NCI-H1436 treated with DMSO at 0.1 percent for 48 hours (cell line): ENCODE results near the gene FOXM1.
"Not testable (repeated sequence)": the region's sequence is repeated elsewhere in the genome, so short reads cannot be mapped to it uniquely, and the experiment has no call there.

Experiments
- DNase-seq: peaks from one replicate; lab custom pipeline; 2025; lab: John Stamatoyannopoulos, UW

Gene FOXM1

DNA sequence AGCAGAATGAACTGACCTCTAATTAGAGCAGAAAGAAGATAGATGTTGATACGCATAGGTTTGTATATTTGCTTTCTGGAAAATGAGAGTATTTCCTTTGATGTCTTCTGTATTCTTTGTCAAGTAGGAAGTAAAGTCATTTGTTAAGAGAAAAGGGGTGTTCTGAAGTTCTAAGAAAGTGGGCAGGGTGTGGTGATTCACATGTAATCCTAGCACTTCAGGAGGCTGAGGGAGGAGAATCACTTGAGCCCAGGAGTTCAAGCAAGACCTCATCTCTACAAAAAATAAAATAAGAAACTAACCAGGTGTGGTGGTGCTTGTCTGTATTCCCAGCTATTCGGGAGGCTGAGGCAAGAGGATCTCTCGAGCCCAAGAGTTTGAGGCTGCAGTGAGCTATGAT is 2.9 kb upstream of the FOXM1 start:
- DNase-seq: no peak

DNA sequence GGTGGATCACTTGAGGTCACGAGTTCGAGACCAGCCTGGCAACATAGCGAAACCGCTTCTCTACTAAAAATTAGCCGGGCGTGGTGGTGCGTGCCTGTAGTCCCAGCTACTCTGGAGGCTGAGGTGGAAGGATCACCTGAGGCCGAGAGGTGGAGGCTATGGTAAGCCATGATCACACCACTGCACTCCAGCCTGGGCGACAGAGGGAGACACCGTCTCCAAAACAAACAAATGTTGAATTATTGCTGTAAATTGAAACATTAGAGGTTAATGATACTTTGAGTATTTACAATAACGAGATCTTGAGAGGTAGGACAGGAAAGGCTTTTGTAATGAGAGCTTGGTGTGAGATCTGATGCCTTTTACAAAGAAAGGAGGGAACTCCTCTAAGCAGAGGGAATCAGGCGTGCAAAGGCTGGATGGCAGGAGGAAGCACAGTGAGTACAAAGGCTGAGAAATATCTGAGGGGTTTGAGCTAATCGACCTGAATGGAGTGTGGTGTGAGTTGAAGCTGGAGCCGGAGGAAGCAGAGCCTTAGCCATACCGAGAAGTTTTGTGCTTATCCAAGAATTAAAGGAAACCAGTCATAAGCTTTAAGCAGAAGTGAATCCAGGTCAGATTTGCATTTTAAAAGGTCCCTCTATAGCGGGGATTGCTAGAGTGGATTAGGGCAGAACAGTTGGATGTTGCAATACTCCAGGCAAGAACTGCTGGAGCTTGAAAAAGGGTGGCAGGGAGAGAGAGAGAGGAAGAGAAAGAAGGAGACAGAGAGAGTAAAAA is 1.2 kb upstream of the FOXM1 start:
- peak; percentile 74 for DNase-seq

DNA sequence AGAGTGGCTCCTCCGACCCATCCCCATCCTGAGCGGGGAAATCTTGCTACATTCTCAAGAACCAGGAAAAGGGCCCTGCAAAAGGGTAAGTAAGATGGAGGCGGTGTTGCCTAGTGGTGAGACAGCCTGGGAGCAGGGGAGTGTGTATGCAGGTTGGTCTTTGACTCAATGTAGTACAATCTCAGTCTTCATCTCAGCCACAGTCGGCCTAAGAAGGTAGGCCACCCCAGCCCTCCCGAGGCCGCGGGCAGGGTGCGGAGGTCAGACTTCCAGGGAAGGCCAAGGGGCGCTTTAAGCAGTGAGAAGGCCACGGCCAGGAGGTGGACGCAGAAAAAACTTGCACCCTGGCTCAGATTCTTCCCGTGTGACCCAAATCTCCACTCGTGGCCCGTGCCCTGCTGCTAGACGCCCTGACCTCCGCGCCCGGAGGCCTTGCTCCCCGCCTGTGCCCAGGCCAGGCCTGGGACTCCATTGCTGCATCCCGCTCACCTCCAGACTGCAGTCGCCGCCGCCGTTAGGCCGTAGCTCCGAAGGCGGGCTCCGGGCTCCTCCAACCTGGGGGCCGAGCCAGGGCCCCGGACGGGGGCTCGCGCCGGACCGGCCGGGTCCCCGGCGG is 435 bp downstream of the FOXM1 start:
- no peak for DNase-seq

DNA sequence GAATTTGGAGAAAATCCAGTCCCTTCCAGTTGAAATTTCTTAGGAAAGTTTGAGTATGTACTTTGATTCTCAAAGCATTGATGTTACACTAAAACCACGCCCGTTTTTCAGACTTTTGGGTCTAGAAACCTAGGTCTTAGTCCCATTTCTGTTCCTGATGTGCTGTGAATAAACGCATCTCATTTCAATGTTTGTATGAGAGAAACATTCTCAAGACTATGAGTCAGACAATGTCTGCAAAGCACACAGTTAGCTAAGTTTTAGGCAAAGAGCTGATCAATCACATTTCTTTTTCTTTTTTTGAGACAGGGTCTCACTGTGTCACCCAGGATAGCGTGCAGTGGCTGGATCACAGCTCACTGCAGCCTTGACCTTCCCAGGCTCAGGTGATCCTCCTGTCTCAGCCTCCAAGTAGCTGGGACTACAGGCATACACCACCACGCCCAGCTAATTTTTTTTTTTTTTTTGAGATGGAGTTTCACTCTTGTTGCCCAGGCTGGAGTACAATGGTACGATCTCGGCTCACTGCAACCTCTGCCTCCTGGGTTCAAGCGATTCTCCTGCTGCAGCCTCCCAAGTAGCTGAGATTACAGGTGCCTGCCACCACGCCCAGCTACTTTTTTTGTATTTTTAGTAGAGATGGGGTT is 7.9 kb downstream of the FOXM1 start:
- DNase-seq: not testable (repeated sequence)

DNA sequence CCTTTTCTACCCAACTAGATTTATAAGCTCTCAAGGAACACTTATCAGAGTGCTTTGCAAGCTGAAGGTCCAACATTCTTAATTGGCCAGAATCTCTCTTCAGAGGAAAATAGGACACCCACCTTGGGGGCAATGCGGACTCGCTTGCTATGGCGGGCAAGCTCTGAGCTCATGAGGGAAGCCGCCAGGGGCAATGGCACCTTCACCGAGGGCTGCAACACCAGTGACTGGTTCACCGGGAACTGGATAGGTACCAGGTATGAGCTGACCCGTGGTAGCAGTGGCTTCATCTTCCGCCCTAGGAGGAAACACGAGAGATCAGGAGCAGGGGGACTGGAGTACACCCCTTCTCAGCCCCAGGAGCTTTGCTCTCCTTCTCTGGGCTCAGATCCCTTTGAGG is 12.8 kb downstream of the FOXM1 start:
- DNase-seq: no peak

DNA sequence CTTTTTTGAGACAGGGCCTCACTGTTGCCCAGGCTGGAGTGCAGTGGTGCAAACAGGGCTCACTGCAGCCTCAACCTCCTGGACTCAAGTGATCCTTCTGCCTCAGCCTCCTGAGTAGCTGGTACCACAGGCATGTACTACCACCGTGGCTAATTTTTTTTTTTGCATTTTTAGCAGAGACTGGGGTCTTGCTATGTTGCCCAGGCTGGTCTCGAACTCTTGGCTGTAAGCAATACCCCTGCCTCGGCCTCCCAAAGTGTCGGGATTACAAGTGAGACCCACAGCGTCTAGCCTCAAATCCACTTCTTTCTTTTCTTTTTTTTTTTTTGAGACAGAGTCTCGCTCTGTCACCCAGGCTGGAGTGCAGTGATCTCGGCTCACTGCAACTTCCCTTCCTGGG is 13.6 kb downstream of the FOXM1 start:
- not testable (repeated sequence) for DNase-seq

DNA sequence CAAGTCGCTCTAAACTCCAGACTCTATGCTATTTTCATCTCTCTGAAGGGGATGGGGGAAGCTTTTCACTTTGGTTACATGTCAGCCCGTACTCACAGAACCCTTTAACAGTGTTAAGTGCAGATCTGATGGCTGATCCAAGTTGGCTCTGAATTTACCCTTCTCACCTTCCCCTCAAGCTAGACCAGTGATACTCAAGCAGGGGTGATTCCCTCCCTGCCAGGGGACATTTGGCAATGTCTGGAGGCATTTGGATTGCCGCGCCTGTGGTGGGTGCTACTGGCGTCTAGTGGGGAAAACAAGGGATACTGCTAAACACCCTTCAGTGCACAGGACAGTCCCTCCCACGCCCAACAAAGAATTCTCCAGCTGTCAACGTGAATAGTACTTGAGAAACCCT is 14.1 kb downstream of the FOXM1 start:
- DNase-seq: no peak

DNA sequence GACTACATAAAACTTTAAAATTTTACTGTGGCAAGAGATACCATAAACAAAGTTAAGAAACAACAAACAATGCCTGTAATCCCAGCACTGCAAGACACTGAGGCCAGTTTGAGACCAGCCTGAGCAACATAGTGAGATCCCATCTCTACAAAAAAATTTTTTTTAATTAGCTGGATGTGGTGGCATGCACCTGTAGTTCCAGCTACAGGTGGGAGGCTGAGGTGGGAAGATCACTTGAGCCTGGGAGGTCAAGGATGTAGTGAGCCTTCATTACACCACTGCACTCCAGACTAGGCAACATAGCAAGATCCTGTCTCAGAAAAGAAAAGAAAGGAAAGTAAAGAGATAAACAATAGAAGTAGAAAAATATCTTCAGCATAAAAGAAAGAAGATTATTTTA is 16.8 kb downstream of the FOXM1 start:
- no peak for DNase-seq

DNA sequence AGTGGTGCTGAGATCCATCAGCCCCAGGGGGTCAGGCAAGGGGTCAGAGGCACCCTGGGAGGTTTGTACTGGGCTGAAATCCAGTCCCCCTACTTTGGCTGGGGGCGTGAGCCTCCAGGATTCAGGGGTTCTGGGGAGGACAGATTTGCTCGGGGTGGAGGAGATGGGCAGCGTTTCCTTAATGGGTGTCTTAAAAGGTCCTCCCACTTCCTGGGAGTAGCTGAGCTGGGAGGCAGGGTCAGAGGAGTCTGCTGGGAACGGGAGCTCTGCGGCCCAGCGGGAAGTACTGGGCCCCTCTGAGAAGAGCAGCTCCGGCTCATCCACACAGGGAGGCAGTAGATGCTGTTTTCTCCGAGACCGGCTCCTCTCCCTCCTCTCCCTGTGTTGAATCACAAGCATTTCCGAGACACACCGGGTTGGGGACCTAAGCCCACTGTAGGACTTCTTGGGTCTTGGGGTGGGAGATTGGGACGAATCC is 18.0 kb downstream of the FOXM1 start:
- DNase-seq: no peak

DNA sequence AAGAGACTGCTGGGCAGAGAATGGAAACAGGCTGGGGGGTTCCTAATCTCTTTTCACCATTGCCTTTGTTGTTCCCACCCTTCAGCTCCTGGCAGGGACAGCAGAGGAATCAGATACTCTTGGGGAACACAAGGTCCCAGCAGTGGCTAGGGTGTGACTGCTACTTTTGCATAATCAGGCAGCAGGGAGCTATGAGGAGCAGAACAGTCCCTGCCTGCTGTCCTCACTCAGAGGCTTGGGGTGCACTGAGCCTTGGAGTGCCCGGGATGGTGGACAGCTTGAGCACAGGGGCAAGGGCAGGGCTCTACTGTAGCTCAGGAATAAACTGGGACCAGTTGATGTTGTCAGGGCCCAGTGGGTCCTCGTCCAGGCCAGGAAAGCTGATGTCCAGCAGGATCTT is 18.6 kb downstream of the FOXM1 start:
- DNase-seq: no peak

DNA sequence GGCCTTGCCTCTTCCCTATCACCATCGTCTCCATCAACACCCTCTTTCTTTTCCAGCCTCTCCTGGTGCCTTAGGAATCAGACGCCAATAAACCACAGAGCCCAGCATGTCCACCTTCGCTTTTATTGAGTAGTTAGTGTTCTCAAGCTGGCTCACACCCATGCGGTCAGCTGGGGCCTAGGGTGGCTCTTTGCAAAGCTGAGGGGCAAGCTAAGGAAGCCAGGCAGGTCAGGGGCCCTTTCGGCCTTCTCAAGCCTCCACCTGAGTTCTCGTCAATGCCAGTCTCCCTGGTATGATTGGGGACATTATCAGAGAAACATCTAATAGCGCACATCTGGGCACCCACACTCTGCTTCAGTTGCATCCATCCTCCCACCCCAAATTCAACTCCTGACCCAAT is 19.4 kb downstream of the FOXM1 start:
- DNase-seq: no peak

DNA sequence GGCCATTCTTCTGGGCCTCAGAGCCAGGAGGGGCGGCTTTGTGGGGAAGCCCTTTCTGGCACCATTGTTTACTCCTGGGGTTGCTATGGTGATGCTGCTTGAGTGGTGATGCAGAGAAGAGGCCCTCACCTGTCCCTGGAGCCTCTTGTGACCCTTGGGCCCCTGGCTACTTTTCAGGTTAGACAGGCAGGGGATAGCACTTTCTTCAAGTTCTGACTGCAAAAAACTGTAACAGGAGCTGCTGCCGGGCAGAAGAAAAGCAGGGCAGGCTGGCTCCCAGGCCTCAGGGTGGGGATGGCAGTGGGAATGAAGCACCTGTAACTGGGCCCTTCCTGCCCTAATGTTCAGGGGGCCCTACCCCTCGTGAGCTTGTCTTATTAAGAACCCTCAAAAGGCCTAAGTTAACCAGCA is 19.9 kb downstream of the FOXM1 start, which contains the start of gene TEX52:
Gene TEX52 (minus strand): TSS at position 19 of the 411 bp plus-strand sequence. CDS start 13 bp downstream, at position 6.
- no peak for DNase-seq

DNA sequence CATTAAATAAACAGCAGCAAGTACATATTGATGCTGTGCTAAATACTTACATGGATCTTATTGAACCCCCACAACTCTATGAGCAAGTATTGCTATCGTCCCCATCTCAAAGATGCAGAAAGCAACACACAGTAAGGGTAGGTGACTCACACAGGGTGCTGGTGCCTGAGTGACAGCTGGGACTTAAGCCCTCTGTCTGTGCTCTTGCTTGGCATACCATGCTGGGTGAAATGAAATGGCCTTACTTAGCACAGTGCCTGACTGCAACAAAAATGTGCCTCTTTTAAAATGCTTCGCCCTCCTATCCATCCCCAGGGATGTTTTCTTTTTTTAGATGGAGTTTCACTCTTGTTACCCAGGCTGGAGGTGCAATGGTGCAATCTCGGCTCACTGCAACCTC is 20.9 kb downstream of the FOXM1 start:
- DNase-seq: no peak

DNA sequence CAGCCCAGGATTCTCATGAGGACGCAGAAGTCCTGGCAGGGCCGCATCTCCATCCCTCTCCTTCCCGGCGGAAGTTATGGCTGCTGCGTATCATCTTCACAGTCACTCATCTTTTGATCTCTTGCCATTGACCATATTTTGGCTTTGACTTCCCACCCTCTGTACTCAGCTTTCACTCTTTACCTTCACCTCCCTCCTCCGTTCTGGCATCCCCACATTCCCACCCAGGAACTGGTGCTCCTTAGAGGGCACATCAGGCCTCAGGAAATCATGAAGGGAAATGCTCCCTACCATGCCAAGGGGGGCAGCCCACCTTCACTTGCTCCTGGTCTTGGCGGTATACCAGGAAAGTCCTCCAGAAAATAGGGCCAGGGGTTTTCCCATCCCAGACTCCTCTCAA is 21.4 kb downstream of the FOXM1 start:
- no peak for DNase-seq

DNA sequence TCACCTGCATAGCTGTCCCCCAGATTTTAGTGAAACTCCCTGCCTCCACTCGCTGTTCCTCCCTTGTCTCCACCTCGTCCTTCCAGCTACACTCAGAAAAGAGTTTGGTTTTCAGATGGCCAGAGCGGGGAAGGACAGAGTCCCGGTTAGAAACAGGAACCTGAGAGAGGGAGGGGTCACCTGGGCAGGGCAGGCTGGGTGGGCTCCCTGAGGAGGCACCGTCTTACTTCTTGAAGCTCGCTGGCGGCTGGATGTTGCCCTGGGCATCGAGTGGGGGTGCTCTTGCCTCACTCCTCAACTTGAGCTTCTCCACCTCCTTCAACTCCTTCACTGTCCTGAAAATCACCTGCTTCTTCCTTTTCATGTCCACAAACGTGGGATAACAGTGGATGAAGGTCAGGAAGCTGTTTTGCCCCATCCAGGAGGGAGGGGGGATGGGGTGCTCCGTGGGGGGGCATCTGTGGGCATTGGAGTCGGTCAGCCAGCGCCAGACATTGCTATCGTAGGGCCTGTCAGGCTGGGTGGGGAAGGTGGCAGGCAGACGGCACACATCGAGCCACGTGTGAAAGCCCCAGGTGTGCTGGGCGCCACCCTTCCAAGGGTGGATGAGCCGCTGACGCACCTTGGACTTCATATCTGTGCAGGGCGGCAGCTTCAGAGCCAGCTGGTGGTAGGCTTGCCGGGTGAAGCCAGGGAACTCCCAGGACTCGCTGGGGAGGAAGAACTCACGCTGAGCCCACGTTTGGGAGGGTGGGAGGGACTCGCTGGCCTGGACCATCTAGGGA is 22.1 kb downstream of the FOXM1 start:
- DNase-seq: no peak

DNA sequence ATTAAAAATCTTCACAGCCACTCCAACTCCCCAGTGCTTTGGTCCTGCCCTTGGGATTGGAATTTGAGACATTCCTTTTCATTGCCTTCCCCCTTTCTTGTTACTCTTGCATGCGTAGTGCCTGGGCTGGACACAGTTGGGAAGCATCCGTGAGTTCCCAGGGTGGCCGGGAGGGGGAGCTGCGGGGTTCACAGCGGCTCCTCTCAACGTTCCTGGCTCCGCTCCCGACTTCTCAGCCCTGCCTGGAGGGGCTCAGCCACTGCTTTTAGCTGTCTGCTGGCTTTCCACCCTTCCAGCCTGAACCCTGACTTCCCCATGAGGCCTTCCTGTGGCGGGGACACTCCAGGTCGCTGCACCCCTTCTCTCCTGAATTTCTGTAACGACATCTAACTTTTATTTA is 23.3 kb downstream of the FOXM1 start:
- no peak for DNase-seq

DNA sequence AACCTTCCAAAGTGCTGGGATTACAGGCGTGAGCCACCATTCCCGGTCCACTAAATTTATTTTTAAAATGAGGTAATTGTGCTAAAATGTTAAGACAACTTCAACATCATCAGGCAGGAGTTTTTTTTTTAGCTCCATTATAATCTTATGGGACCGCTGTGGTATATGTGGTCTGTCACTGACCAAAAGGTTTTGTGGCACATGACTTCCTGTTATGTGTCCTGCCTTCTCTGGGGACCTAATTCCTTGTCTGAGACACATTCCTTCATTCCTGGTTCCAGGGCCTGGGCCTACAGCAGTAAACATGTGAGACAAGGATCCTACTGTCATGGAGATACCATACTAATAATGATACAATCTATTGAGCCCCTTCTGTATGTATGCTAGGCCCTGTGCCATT is 25.0 kb downstream of the FOXM1 start:
- no peak for DNase-seq

DNA sequence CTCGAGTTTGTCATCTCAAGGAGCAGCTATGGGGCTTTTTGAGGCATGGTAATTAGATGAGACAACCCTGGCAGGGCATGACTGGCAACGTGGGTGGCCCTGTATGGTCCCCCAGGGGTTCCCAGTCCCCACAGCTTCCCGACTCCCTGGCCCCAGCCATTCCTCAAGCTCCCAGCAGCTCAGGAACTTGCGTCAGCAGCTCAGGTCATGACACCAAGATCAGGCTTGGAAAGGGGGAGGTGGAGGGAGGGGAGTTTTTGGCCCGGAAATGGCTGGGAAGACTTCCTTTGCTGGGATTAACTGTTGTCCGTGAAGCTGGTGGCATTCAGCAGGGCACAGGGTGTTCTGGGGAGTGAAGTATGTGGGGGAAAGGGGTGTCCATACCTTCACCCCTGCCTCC is 31.7 kb downstream of the FOXM1 start:
- no peak for DNase-seq

DNA sequence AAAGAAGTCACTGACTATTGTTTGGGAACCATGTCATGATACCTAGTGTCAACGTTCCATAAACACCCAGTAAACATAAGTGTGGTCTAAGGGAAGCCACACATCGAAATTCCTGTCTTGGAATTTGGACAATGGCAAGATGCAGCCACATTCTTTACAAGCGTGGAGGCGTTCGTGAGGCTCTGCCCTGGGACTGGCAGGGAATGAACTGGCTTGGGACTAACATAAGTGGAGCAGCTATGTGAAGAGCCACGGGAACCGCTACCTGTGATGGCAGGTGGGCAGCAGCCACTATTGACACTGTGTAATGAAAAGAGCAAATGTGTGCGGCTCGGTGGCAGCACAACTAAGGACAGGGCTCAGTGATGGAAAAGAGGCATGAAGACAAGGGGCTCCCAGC is 32.2 kb downstream of the FOXM1 start:
- DNase-seq: no peak

DNA sequence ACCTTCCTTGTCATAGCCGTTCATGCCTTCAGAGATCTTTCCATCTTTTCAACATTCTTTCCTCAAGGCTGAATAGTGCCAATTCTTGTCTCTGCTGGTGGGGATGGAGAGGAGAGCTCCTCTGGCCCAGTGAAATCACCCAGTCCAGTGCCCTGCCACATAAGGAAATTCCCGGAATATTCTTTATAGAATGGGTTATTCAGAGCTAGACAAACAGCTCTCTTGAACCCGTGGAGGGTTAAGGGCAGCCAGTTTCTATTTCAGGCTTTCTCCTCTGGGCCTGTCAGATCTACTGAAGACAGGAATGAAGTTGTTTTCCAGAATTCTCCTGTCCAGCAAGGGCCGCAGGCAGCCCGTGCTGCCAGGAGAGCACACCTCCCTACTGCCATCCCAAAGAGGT is 34.0 kb downstream of the FOXM1 start:
- DNase-seq: no peak

DNA sequence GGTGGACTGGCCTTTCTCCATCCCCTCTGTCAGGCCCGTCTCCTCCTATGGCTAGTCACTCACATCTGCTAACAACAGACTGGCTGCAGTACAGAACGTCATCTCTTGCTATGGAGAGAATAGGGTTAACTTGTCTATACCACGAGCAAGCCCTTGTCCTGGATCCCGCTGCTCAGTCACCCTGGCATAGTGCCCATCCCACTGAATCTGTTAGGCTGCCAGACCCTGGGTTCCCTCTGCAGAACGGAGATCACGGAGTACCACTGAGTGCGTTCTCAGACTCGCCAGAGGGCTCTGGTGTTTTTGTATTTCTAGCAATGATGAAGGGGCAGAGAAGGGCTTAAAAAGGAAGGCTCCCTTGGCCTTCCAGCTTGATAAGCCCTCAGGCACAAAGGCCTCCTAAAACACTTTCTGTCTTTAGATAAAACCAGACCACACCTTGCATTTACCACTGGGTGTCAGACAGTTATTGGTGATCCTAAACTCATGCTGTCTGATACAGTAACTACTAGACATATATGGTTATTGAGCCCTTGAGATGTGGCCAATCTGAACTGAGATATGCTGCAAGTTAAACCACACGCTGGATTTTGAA is 35.8 kb downstream of the FOXM1 start:
- DNase-seq: no peak

DNA sequence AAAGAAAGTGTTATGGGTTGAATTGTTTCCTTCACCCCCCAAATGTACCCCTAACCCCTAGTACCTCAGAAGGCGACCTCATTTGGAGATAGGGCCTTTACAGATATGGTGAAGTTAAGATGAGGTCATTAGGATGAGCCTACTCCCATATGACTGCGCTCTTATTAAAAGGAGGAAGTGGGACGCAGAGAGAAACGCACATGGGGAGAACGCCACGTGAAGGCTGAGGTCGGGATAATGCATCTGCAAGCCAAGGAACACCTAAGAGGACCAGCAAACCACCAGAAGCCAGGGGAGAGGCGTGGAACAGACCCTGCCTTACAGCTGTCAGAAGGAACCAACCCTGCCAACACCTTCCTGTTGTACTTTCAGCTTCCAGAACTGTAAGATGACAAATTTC is 40.4 kb downstream of the FOXM1 start:
- no peak for DNase-seq
